Activated CD8-positive, alpha-beta memory T cell treated with anti-CD3 and anti-CD28 coated beads, Interleukin-2, amount 50 U/mL, for 4 hours (primary cell): ENCODE data around the gene IL4R.
"Not testable (repeated sequence)": the region's sequence is repeated elsewhere in the genome, so short reads cannot be mapped to it uniquely, and the experiment has no call there.

Experiments used
- DNase-seq: peaks from one replicate; pipeline ENCODE4 v3.0.0-alpha.2; 2020

IL4R gene

GRCh38 chr16:27384425-27384824, 70.7 kb downstream of the IL4R start:
- DNase-seq, result no peak

GRCh38 chr16:27385398-27385797, 71.6 kb downstream of the IL4R start:
- DNase-seq, result no peak

- DNase-seq, result no peak
These were observed 72.9 kb downstream of the IL4R start for GRCh38 chr16:27386674-27387073.

GRCh38 chr16:27387724-27388123, 74.0 kb downstream of the IL4R start:
- no peak for DNase-seq

GRCh38 chr16:27389272-27389961, 75.6 kb downstream of the IL4R start:
- no peak for DNase-seq

- no peak for DNase-seq
These were observed 76.4 kb downstream of the IL4R start for GRCh38 chr16:27390151-27390550.

GRCh38 chr16:27392671-27393070, 78.9 kb downstream of the IL4R start:
- DNase-seq, result no peak

- no peak for DNase-seq
These were observed 80.7 kb downstream of the IL4R start for GRCh38 chr16:27394516-27394915.

- DNase-seq, result not testable (repeated sequence)
These were observed 84.6 kb downstream of the IL4R start for GRCh38 chr16:27398341-27398893.

- DNase-seq, result no peak
These were observed 85.4 kb downstream of the IL4R start for GRCh38 chr16:27398894-27399853.

- DNase-seq, result no peak
These were observed 86.2 kb downstream of the IL4R start for GRCh38 chr16:27399969-27400368.

GRCh38 chr16:27400751-27401620, 87.2 kb downstream of the IL4R start:
- no peak for DNase-seq

- peak; percentile 94 for DNase-seq
These were observed 88.2 kb downstream of the IL4R start, which contains the start of gene IL21R for GRCh38 chr16:27401768-27402568. IL21R (plus strand) TSS chr16:27402174; CDS start chr16:27430072, 27,898 bp downstream.

- DNase-seq, result no peak
These were observed 88.8 kb downstream of the IL4R start for GRCh38 chr16:27402569-27402963.

- peak; percentile 58 for DNase-seq
These were observed 89.3 kb downstream of the IL4R start for GRCh38 chr16:27402964-27403600.

GRCh38 chr16:27403601-27403992, 89.8 kb downstream of the IL4R start:
- peak; percentile 34 for DNase-seq

GRCh38 chr16:27404163-27404823, 90.5 kb downstream of the IL4R start:
- peak; percentile 31 for DNase-seq

- peak; percentile 76 for DNase-seq
These were observed 92.0 kb downstream of the IL4R start for GRCh38 chr16:27405546-27406451.

GRCh38 chr16:27406511-27407128, 92.8 kb downstream of the IL4R start:
- no peak for DNase-seq
